Neural cell (in vitro differentiated cells): ENCODE measurements around the gene PIGC. TPM values are rescaled to one million over a fixed set of nuclear protein-coding genes. Genes with fewer than 3 reads are reported as not detected.

Experiments
- H2AFZ ChIP-seq: fragments of 200-600, 300-800 bp; sonication (generic), shearing (Covaris generic); 2 replicates; pipeline ENCODE4 v1.6.0; 2014; ENCODE audit warnings: low read depth, mild to moderate bottlenecking, antibody characterized with exemption, low read length, moderate library complexity
- H3F3A ChIP-seq: fragments of 200-600 bp; shearing (Covaris generic); 2 replicates; pipeline ENCODE4 v1.6.1; 2016; ENCODE audit warnings: mild to moderate bottlenecking, moderate library complexity, mixed read lengths, antibody characterized with exemption, low read length; ENCODE audit not compliant: insufficient read depth, poor library complexity, severe bottlenecking
- H3K27ac ChIP-seq: fragments of 200-600, 300-800 bp; sonication (generic), shearing (Covaris generic); 2 replicates; pipeline ENCODE4 v1.5.1; 2014; ENCODE audit warnings: mild to moderate bottlenecking, low read length, moderate library complexity
- H3K27me3 ChIP-seq: fragments of 300-800, 200-600 bp; sonication (generic), shearing (Covaris generic); 2 replicates; pipeline ENCODE4 v1.6.0; 2014; ENCODE audit warnings: mild to moderate bottlenecking, low read depth, low read length, moderate library complexity; ENCODE audit not compliant: insufficient read depth
- H3K36me3 ChIP-seq: fragments of 300-800, 200-600 bp; sonication (generic), shearing (Covaris generic); 2 replicates; pipeline ENCODE4 v1.5.1; 2014; ENCODE audit warnings: mild to moderate bottlenecking, antibody characterized with exemption, low read length, moderate library complexity; ENCODE audit not compliant: insufficient read depth
- H3K4me2 ChIP-seq: fragments of 300-800, 200-600 bp; sonication (generic), shearing (Covaris generic); 2 replicates; pipeline ENCODE4 v1.6.0; 2014; ENCODE audit warnings: mild to moderate bottlenecking, low read length
- H3K4me3 ChIP-seq: fragments of 300-800, 200-600 bp; sonication (generic), shearing (Covaris generic); 2 replicates; pipeline ENCODE4 v1.5.1; 2014; ENCODE audit warnings: mild to moderate bottlenecking, low read length, moderate library complexity
- H3K79me2 ChIP-seq: fragments of 200-600 bp; shearing (Covaris generic); replicated peaks from 2 replicates; pipeline ENCODE4 v1.6.0; 2014; ENCODE audit warnings: mild to moderate bottlenecking, low read length, moderate library complexity; ENCODE audit not compliant: insufficient read depth
- H3K9ac ChIP-seq: fragments of 300-800, 200-600 bp; sonication (generic), shearing (Covaris generic); 2 replicates; pipeline ENCODE4 v1.6.1; 2016; ENCODE audit warnings: mild to moderate bottlenecking, low read length, mixed read lengths
- H3K9me2 ChIP-seq: fragments of 200-600 bp; shearing (Covaris generic); 2 replicates; pipeline ENCODE4 v1.6.1; 2016; ENCODE audit warnings: mild to moderate bottlenecking, low read length, mixed read lengths; ENCODE audit not compliant: insufficient read depth
- H3K9me3 ChIP-seq: fragments of 200-600, 300-800 bp; sonication (generic), shearing (Covaris generic); 2 replicates; pipeline ENCODE4 v1.6.1; 2016; ENCODE audit warnings: mild to moderate bottlenecking, mixed run types, low read length, moderate library complexity, mixed read lengths
- H4K20me1 ChIP-seq: fragments of 200-600 bp; shearing (Covaris generic); 2 replicates; pipeline ENCODE4 v1.6.1; 2016; ENCODE audit warnings: mild to moderate bottlenecking, mixed run types; ENCODE audit not compliant: insufficient read depth
- CTCF ChIP-seq: fragments of 450-650 bp; IDR thresholded peaks from 2 replicates; pipeline ENCODE4 v1.5.1; 2014; ENCODE audit warnings: antibody characterized with exemption, mild to moderate bottlenecking, moderate library complexity; ENCODE audit not compliant: poor library complexity, severe bottlenecking
- EP300 ChIP-seq: fragments of 450-650 bp; conservative IDR thresholded peaks from 2 replicates; pipeline ENCODE4 v1.6.1; 2014; ENCODE audit warnings: antibody characterized with exemption, mild to moderate bottlenecking, moderate library complexity; ENCODE audit not compliant: poor library complexity, severe bottlenecking
- EZH2 ChIP-seq: fragments of 200-600, 300-800 bp; shearing (Covaris generic), sonication (generic); IDR thresholded peaks from 2 replicates; pipeline ENCODE4 v1.6.1; 2014; ENCODE audit warnings: antibody characterized with exemption, low read length, borderline replicate concordance, mild to moderate bottlenecking; ENCODE audit not compliant: insufficient read depth, poor library complexity, severe bottlenecking
- MXI1 ChIP-seq: fragments of 450-650 bp; conservative IDR thresholded peaks from 2 replicates; pipeline ENCODE4 v1.6.1; 2014; ENCODE audit warnings: antibody characterized with exemption, mild to moderate bottlenecking; ENCODE audit not compliant: poor library complexity, severe bottlenecking
- POLR2AphosphoS5 ChIP-seq: IDR thresholded peaks from 2 replicates; pipeline ENCODE4 v1.6.1; 2012
- RAD21 ChIP-seq: fragments of 450-650 bp; conservative IDR thresholded peaks from 2 replicates; pipeline ENCODE4 v1.6.1; 2014; ENCODE audit warnings: antibody characterized with exemption, mild to moderate bottlenecking, moderate library complexity
- REST ChIP-seq: IDR thresholded peaks from 2 replicates; pipeline ENCODE4 v1.6.1; 2012; ENCODE audit warnings: borderline replicate concordance
- SMC3 ChIP-seq: fragments of 450-650 bp; conservative IDR thresholded peaks from 2 replicates; pipeline ENCODE4 v1.6.1; 2014; ENCODE audit warnings: antibody characterized with exemption, mild to moderate bottlenecking, moderate library complexity; ENCODE audit not compliant: poor library complexity
- TAF1 ChIP-seq: IDR thresholded peaks from 2 replicates; pipeline ENCODE4 v1.6.1; 2012; ENCODE audit warnings: low read depth
- polyA plus RNA-seq: library from polyadenylated mRNA; depleted of rRNA; stranded (reverse); fragments of >200 nt; gene quantifications from 2 replicates; pipeline ENCODE4 v1.2.3, GENCODE V29; 2014

PIGC gene
- polyA plus RNA-seq, 1 donor from 2014 or later: 69.3 TPM

- no peak overlapping the region for H2AFZ ChIP-seq
- H3K36me3 ChIP-seq: no peaks in the 10 kb centered on the region
- no peak overlapping the region for H3K4me2 ChIP-seq
- no peak for TF ChIP-seq SMC3
- no peak for TF ChIP-seq REST
- no peak for TF ChIP-seq EP300
- no peak for TF ChIP-seq EZH2
- no peak for TF ChIP-seq MXI1
- TF ChIP-seq RAD21: no peak
- no peak for TF ChIP-seq POLR2AphosphoS5
- no peak for TF ChIP-seq CTCF
- no peak for TF ChIP-seq TAF1
- H3K27ac ChIP-seq: no peak overlapping the region
- no peaks in the 10 kb centered on the region for H4K20me1 ChIP-seq
- H3K9me3 ChIP-seq: no peaks in the 10 kb centered on the region
- no peaks in the 10 kb centered on the region for H3K27me3 ChIP-seq
- no peak overlapping the region for H3K4me3 ChIP-seq
- no peaks in the 10 kb centered on the region for H3K9me2 ChIP-seq
- no peaks in the 10 kb centered on the region for H3K79me2 ChIP-seq
- no peaks in the 10 kb centered on the region for H3F3A ChIP-seq
- no peak overlapping the region for H3K9ac ChIP-seq
These were observed 41.8 kb upstream of the PIGC start for GRCh38 chr1:172485626-172486025.

GRCh38 chr1:172484252-172484651 lies 40.4 kb upstream of the PIGC start:
- no peak overlapping the region for H3K4me3 ChIP-seq
- H3K79me2 ChIP-seq: no peaks in the 10 kb centered on the region
- H4K20me1 ChIP-seq: no peaks in the 10 kb centered on the region
- H3F3A ChIP-seq: no peaks in the 10 kb centered on the region
- no peak overlapping the region for H3K9ac ChIP-seq
- no peaks in the 10 kb centered on the region for H3K9me2 ChIP-seq
- H3K9me3 ChIP-seq: no peaks in the 10 kb centered on the region
- no peak overlapping the region for H3K27ac ChIP-seq
- TF ChIP-seq TAF1: no peak
- TF ChIP-seq CTCF: no peak
- TF ChIP-seq POLR2AphosphoS5: no peak
- no peak overlapping the region for H2AFZ ChIP-seq
- no peaks in the 10 kb centered on the region for H3K27me3 ChIP-seq
- no peak overlapping the region for H3K4me2 ChIP-seq
- H3K36me3 ChIP-seq: no peaks in the 10 kb centered on the region
